Osteocyte (in vitro differentiated cells): Measurements from ENCODE around the gene APBB2. TPM values are rescaled to one million over a fixed set of nuclear protein-coding genes. Genes with fewer than 3 reads are reported as not detected.
"Not testable (repeated sequence)": the region's sequence is repeated elsewhere in the genome, so short reads cannot be mapped to it uniquely, and the experiment has no call there.

ENCODE experiments used
- DNase-seq: peaks from one replicate; pipeline ENCODE4 v3.0.0; 2021; ENCODE audit warnings: mixed read lengths; ENCODE audit not compliant: unreplicated experiment; ENCODE audit errors: extremely low spot score
- H3K27ac Mint-ChIP-seq: one replicate; pipeline ENCODE4 v1.8.0; 2021; ENCODE audit warnings: mild to moderate bottlenecking, mixed read lengths; ENCODE audit not compliant: unreplicated experiment
- H3K27me3 Mint-ChIP-seq: one replicate; pipeline ENCODE4 v1.8.0; 2021; ENCODE audit warnings: mixed read lengths; ENCODE audit not compliant: unreplicated experiment
- H3K36me3 Mint-ChIP-seq: one replicate; pipeline ENCODE4 v1.8.0; 2021; ENCODE audit warnings: mixed read lengths; ENCODE audit not compliant: unreplicated experiment
- H3K4me1 Mint-ChIP-seq: one replicate; pipeline ENCODE4 v1.8.0; 2021; ENCODE audit warnings: mixed read lengths; ENCODE audit not compliant: unreplicated experiment
- H3K4me3 Mint-ChIP-seq: one replicate; pipeline ENCODE4 v1.8.0; 2021; ENCODE audit warnings: mild to moderate bottlenecking, moderate library complexity, mixed read lengths; ENCODE audit not compliant: unreplicated experiment
- H3K9me3 Mint-ChIP-seq: one replicate; pipeline ENCODE4 v1.8.0; 2021; ENCODE audit warnings: mixed read lengths; ENCODE audit not compliant: unreplicated experiment
- CTCF ChIP-seq: fragments of 200-600 bp; sonication (generic); IDR thresholded peaks from 2 replicates; pipeline ENCODE4 v1.5.0; 2021; ENCODE audit warnings: antibody characterized with exemption, mild to moderate bottlenecking, moderate library complexity
- total RNA-seq: library from RNA; stranded (reverse); gene quantifications from 2 replicates; pipeline ENCODE4 v1.2.1, GENCODE V29; 2021

The APBB2 gene
- total RNA-seq, 1 donor from 2014 or later = 56.2 TPM

GRCh38 chr4:40910706-40911105 is 303.6 kb downstream of the APBB2 start:
- Mint-ChIP-seq H3K4me3 (no peak overlapping the region), H3K36me3 (peaks cover 5% of the 10 kb centered on the region), H3K27ac (peak overlapping the region; percentile 31), H3K27me3 (no peaks in the 10 kb centered on the region), H3K4me1 (peaks cover 31% of the 10 kb centered on the region), H3K9me3 (no peaks in the 10 kb centered on the region)
- DNase-seq = no peak
- no peak for TF ChIP-seq CTCF

DNA sequence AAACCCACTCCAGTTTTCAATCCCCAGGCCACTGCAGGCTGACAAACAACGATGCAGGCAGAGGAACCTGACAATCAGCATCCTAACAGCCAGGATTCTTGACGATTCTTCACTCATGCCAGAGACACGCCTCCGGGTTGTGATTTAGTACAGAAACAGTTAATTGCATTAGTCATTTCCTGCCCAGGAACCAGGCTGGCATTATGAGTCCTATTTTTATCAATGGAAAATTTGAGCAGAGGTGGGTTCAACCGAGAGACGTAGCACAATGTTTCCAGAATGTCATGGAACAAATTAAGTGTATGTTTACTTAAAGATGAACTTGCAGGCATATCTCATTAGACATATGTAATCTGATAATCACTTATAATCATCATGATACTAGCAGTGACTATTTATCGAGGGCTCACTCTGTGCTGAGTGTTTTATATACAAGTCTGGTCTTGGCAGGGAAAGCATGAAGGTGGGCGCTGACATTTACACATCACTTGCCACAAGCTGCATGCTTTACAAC is 304.9 kb downstream of the APBB2 start:
- H3K27me3 Mint-ChIP-seq = no peaks in the 10 kb centered on the region
- peak overlapping the region; percentile 80 for H3K27ac Mint-ChIP-seq
- peaks cover 27% of the 10 kb centered on the region for H3K4me1 Mint-ChIP-seq
- no peaks in the 10 kb centered on the region for H3K9me3 Mint-ChIP-seq
- TF ChIP-seq CTCF = no peak
- H3K4me3 Mint-ChIP-seq = no peak overlapping the region
- H3K36me3 Mint-ChIP-seq = peaks cover 10% of the 10 kb centered on the region
- no peak for DNase-seq

- H3K36me3 Mint-ChIP-seq = peaks cover 8% of the 10 kb centered on the region
- no peaks in the 10 kb centered on the region for H3K9me3 Mint-ChIP-seq
- peak; percentile 88 for DNase-seq
- peaks cover 27% of the 10 kb centered on the region for H3K4me1 Mint-ChIP-seq
- TF ChIP-seq CTCF = peak; percentile 89
- no peak overlapping the region for H3K4me3 Mint-ChIP-seq
- no peaks in the 10 kb centered on the region for H3K27me3 Mint-ChIP-seq
- peak overlapping the region; percentile 80 for H3K27ac Mint-ChIP-seq
Measured at GRCh38 chr4:40908702-40909362, 305.5 kb downstream of the APBB2 start.

- Mint-ChIP-seq H3K4me1 (peaks cover 27% of the 10 kb centered on the region), H3K27me3 (no peaks in the 10 kb centered on the region), H3K27ac (peak overlapping the region; percentile 80), H3K9me3 (no peaks in the 10 kb centered on the region), H3K4me3 (no peak overlapping the region), H3K36me3 (peaks cover 6% of the 10 kb centered on the region)
- no peak for TF ChIP-seq CTCF
- no peak for DNase-seq
Measured at GRCh38 chr4:40908297-40908696, 306.0 kb downstream of the APBB2 start.

GRCh38 chr4:40905414-40905813 is 308.9 kb downstream of the APBB2 start:
- peaks cover 6% of the 10 kb centered on the region for H3K36me3 Mint-ChIP-seq
- H3K4me3 Mint-ChIP-seq = no peak overlapping the region
- H3K27me3 Mint-ChIP-seq = no peaks in the 10 kb centered on the region
- no peak for TF ChIP-seq CTCF
- no peaks in the 10 kb centered on the region for H3K9me3 Mint-ChIP-seq
- H3K4me1 Mint-ChIP-seq = peaks cover 21% of the 10 kb centered on the region
- DNase-seq = no peak
- H3K27ac Mint-ChIP-seq = no peak overlapping the region

DNA sequence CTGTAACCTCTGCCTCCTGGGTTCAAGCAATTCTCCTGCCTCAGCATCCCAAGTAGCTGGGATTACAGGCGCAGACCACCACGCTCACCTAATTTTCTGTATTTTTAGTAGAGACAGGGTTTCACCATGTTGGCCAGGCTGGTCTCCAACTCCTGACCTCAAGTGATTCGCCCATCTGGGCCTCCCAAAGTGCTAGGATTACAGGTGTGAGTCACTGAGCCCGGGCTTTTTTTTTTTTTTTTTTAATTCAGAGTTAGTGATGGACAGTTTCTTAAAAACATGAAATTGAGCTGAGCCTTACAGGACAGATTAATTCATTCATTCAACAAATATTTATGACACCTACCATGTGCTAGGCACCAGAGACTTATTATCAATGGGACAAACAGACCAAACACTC is 313.8 kb downstream of the APBB2 start:
- not testable (repeated sequence) for H3K4me1 Mint-ChIP-seq, DNase-seq, H3K4me3 Mint-ChIP-seq, H3K9me3 Mint-ChIP-seq, H3K27ac Mint-ChIP-seq, H3K36me3 Mint-ChIP-seq, H3K27me3 Mint-ChIP-seq
